ENCODE results near the gene MX2. TPM values are rescaled to one million over a fixed set of nuclear protein-coding genes. Genes with fewer than 3 reads are reported as not detected.

The MX2 gene
- total RNA-seq, 4 donors from 2014 or later, result 6.7 to 17.5 (median 9.5) TPM

GRCh38 chr21:41438425-41439113 lies 76.7 kb downstream of the MX2 start:
- no peaks in the 10 kb centered on the region for H3K4me1 ChIP-seq
- H3K9me3 ChIP-seq, result peaks cover 0 to 7% (median 0%) of the 10 kb centered on the region in 4 donors
- H3K36me3 ChIP-seq, result peaks cover 0 to 100% (median 19%) of the 10 kb centered on the region in 3 donors
- TF ChIP-seq POLR2A (IDR thresholded peaks at IDR 0.05), result no peak
- no peak for TF ChIP-seq EP300 (IDR thresholded peaks at IDR 0.05)
- no peak for TF ChIP-seq CTCF (IDR thresholded peaks at IDR 0.05)
- H3K4me3 ChIP-seq, result no peak overlapping the region
- H3K27ac ChIP-seq, result no peak overlapping the region
- no peaks in the 10 kb centered on the region for H3K27me3 ChIP-seq
- 69 to 81% methylated on average over 13 of the region's 13 CpGs for WGBS, 2 donors
- DNase-seq (ENCODE audit: low spot score in 2 of 2), result no peak

GRCh38 chr21:41439248-41439647 lies 77.4 kb downstream of the MX2 start:
- no peak for DNase-seq (ENCODE audit: low spot score in 2 of 2)
- Histone ChIP-seq H3K36me3 (peaks cover 0 to 100% (median 19%) of the 10 kb centered on the region in 3 donors), H3K9me3 (peaks cover 0 to 7% (median 0%) of the 10 kb centered on the region in 4 donors), H3K4me1 (no peaks in the 10 kb centered on the region), H3K4me3 (no peak overlapping the region), H3K27me3 (no peaks in the 10 kb centered on the region), H3K27ac (no peak overlapping the region)
- 77 to 78% methylated on average over 4 of the region's 4 CpGs for WGBS, 2 donors
- TF ChIP-seq POLR2A (IDR thresholded peaks at IDR 0.05) (no peak), CTCF (IDR thresholded peaks at IDR 0.05) (no peak), EP300 (IDR thresholded peaks at IDR 0.05) (no peak)

GRCh38 chr21:41441546-41441945 lies 79.7 kb downstream of the MX2 start:
- H3K27ac ChIP-seq, result no peak overlapping the region
- DNase-seq (ENCODE audit: low spot score in 2 of 2), result no peak
- no peaks in the 10 kb centered on the region for H3K4me1 ChIP-seq
- no peaks in the 10 kb centered on the region for H3K27me3 ChIP-seq
- H3K9me3 ChIP-seq, result no peaks in the 10 kb centered on the region
- TF ChIP-seq POLR2A (IDR thresholded peaks at IDR 0.05) (no peak), CTCF (IDR thresholded peaks at IDR 0.05) (no peak), EP300 (IDR thresholded peaks at IDR 0.05) (no peak)
- WGBS, 2 donors, result 93 to 94% methylated on average over 14 of the region's 14 CpGs
- peaks cover 0 to 100% (median 6%) of the 10 kb centered on the region in 3 donors for H3K36me3 ChIP-seq
- H3K4me3 ChIP-seq, result no peak overlapping the region

GRCh38 chr21:41442481-41443186 lies 80.8 kb downstream of the MX2 start:
- H3K4me3 ChIP-seq, result no peak overlapping the region
- 93 to 97% methylated on average over 2 of the region's 2 CpGs for WGBS, 2 donors
- no peak overlapping the region for H3K27ac ChIP-seq
- no peaks in the 10 kb centered on the region for H3K4me1 ChIP-seq
- TF ChIP-seq EP300 (IDR thresholded peaks at IDR 0.05) (no peak), CTCF (IDR thresholded peaks at IDR 0.05) (no peak), POLR2A (IDR thresholded peaks at IDR 0.05) (no peak)
- H3K9me3 ChIP-seq, result no peaks in the 10 kb centered on the region
- H3K36me3 ChIP-seq, result peaks cover 0 to 100% (median 5%) of the 10 kb centered on the region in 3 donors
- no peaks in the 10 kb centered on the region for H3K27me3 ChIP-seq
- no peak for DNase-seq (ENCODE audit: low spot score in 2 of 2)

- H3K27ac ChIP-seq, result no peak overlapping the region
- no peak overlapping the region for H3K4me3 ChIP-seq
- 92 to 94% methylated on average over 7 of the region's 7 CpGs for WGBS, 2 donors
- TF ChIP-seq POLR2A (IDR thresholded peaks at IDR 0.05) (no peak), CTCF (IDR thresholded peaks at IDR 0.05) (no peak), EP300 (IDR thresholded peaks at IDR 0.05) (no peak)
- H3K9me3 ChIP-seq, result no peaks in the 10 kb centered on the region
- no peak for DNase-seq (ENCODE audit: low spot score in 2 of 2)
- no peaks in the 10 kb centered on the region for H3K4me1 ChIP-seq
- H3K27me3 ChIP-seq, result no peaks in the 10 kb centered on the region
- peaks cover 0 to 100% (median 5%) of the 10 kb centered on the region in 3 donors for H3K36me3 ChIP-seq
These were observed 81.7 kb downstream of the MX2 start for GRCh38 chr21:41443562-41443961.

Measured in tibial nerve (tissue), 4 donors.